Keratinocyte (primary cell): ENCODE data around the gene SDHAF4. TPM values are rescaled to one million over a fixed set of nuclear protein-coding genes. Genes with fewer than 3 reads are reported as not detected.

Experiments used
- DNase-seq: peaks from one replicate; pipeline ENCODE4 v3.0.0-alpha.2; 2011; ENCODE audit warnings: low read depth, missing footprints, low spot score
- FAIRE-seq: peaks from 2 replicates; lab custom pipeline; 2011; peaks lifted over from hg19 to GRCh38; lab: Jason Lieb, UNC
- H2AFZ ChIP-seq: 2 replicates; pipeline ENCODE4 v1.6.0; 2012; ENCODE audit warnings: low read length, control low read depth, inconsistent platforms; ENCODE audit not compliant: control insufficient read depth
- H3K27ac ChIP-seq: 2 replicates; pipeline ENCODE4 v1.5.1; 2011; ENCODE audit warnings: low read length; ENCODE audit not compliant: control insufficient read depth, insufficient read depth
- H3K27me3 ChIP-seq: 3 replicates; pipeline ENCODE4 v1.6.0; 2011; ENCODE audit warnings: low read length; ENCODE audit not compliant: control insufficient read depth, insufficient read depth; ENCODE audit errors: extremely low read depth
- H3K36me3 ChIP-seq, 2 experiments: 2 replicates in 1 of 2; 3 replicates in 1 of 2; pipeline ENCODE4 v1.5.1; 2011; ENCODE audit warnings: low read length in 2 of 2, mild to moderate bottlenecking in 1 of 2; ENCODE audit not compliant: control insufficient read depth in 2 of 2, insufficient read depth in 2 of 2; ENCODE audit errors: extremely low read depth in 1 of 2
- H3K4me1 ChIP-seq: 3 replicates; pipeline ENCODE4 v1.5.1; 2011; ENCODE audit warnings: low read length; ENCODE audit not compliant: control insufficient read depth, insufficient read depth; ENCODE audit errors: extremely low read depth
- H3K4me2 ChIP-seq: 3 replicates; pipeline ENCODE4 v1.6.0; 2011; ENCODE audit warnings: low read depth, low read length; ENCODE audit not compliant: control insufficient read depth, insufficient read depth; ENCODE audit errors: extremely low read depth
- H3K4me3 ChIP-seq, 3 experiments: fragments of 200-600 bp in 1 of 3; sonication (generic) in 1 of 3; 2 replicates in 2 of 3; 3 replicates in 1 of 3; pipeline ENCODE4 v1.5.1; 2011 to 2016; ENCODE audit warnings: low read length in 3 of 3, mild to moderate bottlenecking in 3 of 3, control low read depth in 2 of 3, inconsistent platforms in 1 of 3, low read depth in 1 of 3, mixed read lengths in 1 of 3, mixed run types in 1 of 3, moderate library complexity in 1 of 3; ENCODE audit not compliant: control insufficient read depth in 2 of 3, insufficient read depth in 2 of 3; ENCODE audit errors: extremely low read depth in 1 of 3
- H3K79me2 ChIP-seq: 2 replicates; pipeline ENCODE4 v1.6.0; 2012; ENCODE audit warnings: low read length; ENCODE audit not compliant: control insufficient read depth, insufficient read depth
- H3K9ac ChIP-seq: 3 replicates; pipeline ENCODE4 v1.6.0; 2011; ENCODE audit warnings: low read length; ENCODE audit not compliant: control insufficient read depth, insufficient read depth; ENCODE audit errors: extremely low read depth
- H3K9me1 ChIP-seq: 3 replicates; pipeline ENCODE4 v1.6.0; 2011; ENCODE audit warnings: low read length; ENCODE audit not compliant: control insufficient read depth, insufficient read depth; ENCODE audit errors: extremely low read depth
- H3K9me3 ChIP-seq: 2 replicates; pipeline ENCODE4 v1.5.1; 2012; ENCODE audit warnings: low read depth, low read length; ENCODE audit not compliant: control insufficient read depth
- H4K20me1 ChIP-seq: 3 replicates; pipeline ENCODE4 v1.6.0; 2011; ENCODE audit warnings: low read length; ENCODE audit not compliant: control insufficient read depth, insufficient read depth; ENCODE audit errors: extremely low read depth
- EZH2 ChIP-seq: IDR thresholded peaks from one replicate; pipeline ENCODE4 v1.6.1; 2012; ENCODE audit warnings: inconsistent platforms, mild to moderate bottlenecking, low read length, moderate library complexity
- dilution Hi-C: fragments of 300-500 bp; cut with MboI; formaldehyde crosslinking; loops from one replicate; pipeline ENCODE4 v1.7.0; 2020; ENCODE audit warnings: low sequenced_read_pairs; ENCODE audit not compliant: extremely low pct_ligation_motif_present
- polyA plus RNA-seq, 5 experiments: library from polyadenylated mRNA; depleted of rRNA in 3 of 5; stranded (reverse) in 3 of 5; stranded (forward) in 1 of 5; unstranded in 1 of 5; fragments of >200 nt; gene quantifications; 1 replicate in 1 of 5; 2 replicates in 3 of 5; 3 replicates in 1 of 5; pipeline versions ENCODE4 v1.2.1 to v1.2.3, GENCODE V29; 2011 to 2012; ENCODE audit warnings: missing spikeins in 2 of 5, low read depth in 1 of 5, low replicate concordance in 1 of 5
- TF ChIP-seq, protein P1 (sequence below), 3 experiments: IDR thresholded peaks in 1 of 3; conservative IDR thresholded peaks in 1 of 3; optimal IDR thresholded peaks in 1 of 3; 2 replicates in 2 of 3; 3 replicates in 1 of 3; pipeline versions ENCODE3 to v1.5.1; 2011; ENCODE audit warnings: low read length in 3 of 3, mild to moderate bottlenecking in 3 of 3, moderate library complexity in 2 of 3, control low read depth in 1 of 3, inconsistent platforms in 1 of 3; ENCODE audit not compliant: insufficient read depth in 2 of 3; ENCODE audit errors: extremely low read depth in 1 of 3

The SDHAF4 gene
- polyA plus RNA-seq, 1 donor (not counting 4 experiments of a cell fraction or from before 2014, with no cell fraction given): 12.7 TPM

DNA sequence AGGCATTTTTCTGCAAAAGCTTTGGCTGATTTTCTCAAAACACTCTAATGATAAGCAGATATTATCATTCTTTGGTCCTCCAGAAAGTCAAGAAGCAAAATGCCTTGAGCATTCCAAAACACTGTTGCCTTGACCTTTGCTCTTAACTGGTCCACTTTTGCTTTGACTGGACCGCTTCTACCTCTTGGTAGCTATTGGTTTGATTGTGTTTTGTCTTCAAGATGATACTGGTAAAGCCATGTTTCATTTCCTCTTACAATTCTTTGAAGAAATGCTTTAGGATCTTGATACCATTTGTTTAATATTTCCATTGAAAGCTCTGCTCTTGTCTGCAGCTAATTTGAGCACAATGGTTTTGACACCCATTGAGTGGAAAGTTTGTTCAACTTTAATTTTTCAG lies 35.6 kb upstream of the SDHAF4 start:
- Histone ChIP-seq H3K79me2 (no peaks in the 10 kb centered on the region), H4K20me1 (no peaks in the 10 kb centered on the region), H3K4me2 (no peak overlapping the region), H3K4me3 (no peak overlapping the region), H3K4me1 (no peaks in the 10 kb centered on the region), H3K36me3 (peaks cover 0 to 3% of the 10 kb centered on the region in 2 experiments), H3K27ac (no peak overlapping the region), H3K9me1 (no peaks in the 10 kb centered on the region), H3K9ac (no peak overlapping the region), H3K27me3 (no peaks in the 10 kb centered on the region), H3K9me3 (no peaks in the 10 kb centered on the region), H2AFZ (no peak overlapping the region)
- TF ChIP-seq, protein P1, sequence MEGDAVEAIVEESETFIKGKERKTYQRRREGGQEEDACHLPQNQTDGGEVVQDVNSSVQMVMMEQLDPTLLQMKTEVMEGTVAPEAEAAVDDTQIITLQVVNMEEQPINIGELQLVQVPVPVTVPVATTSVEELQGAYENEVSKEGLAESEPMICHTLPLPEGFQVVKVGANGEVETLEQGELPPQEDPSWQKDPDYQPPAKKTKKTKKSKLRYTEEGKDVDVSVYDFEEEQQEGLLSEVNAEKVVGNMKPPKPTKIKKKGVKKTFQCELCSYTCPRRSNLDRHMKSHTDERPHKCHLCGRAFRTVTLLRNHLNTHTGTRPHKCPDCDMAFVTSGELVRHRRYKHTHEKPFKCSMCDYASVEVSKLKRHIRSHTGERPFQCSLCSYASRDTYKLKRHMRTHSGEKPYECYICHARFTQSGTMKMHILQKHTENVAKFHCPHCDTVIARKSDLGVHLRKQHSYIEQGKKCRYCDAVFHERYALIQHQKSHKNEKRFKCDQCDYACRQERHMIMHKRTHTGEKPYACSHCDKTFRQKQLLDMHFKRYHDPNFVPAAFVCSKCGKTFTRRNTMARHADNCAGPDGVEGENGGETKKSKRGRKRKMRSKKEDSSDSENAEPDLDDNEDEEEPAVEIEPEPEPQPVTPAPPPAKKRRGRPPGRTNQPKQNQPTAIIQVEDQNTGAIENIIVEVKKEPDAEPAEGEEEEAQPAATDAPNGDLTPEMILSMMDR (optimal IDR thresholded peaks at IDR 0.05 in 1 of 3, IDR thresholded peaks at IDR 0.05 in 1 of 3, conservative IDR thresholded peaks at IDR 0.05 in 1 of 3; ENCODE audit: extremely low read depth in 1 of 3, insufficient read depth in 2 of 3, low read length in 3 of 3): no peak
- no peak for TF ChIP-seq EZH2
- dilution Hi-C loops: no loop called here
- DNase-seq (no peak), FAIRE-seq (no peak)

DNA sequence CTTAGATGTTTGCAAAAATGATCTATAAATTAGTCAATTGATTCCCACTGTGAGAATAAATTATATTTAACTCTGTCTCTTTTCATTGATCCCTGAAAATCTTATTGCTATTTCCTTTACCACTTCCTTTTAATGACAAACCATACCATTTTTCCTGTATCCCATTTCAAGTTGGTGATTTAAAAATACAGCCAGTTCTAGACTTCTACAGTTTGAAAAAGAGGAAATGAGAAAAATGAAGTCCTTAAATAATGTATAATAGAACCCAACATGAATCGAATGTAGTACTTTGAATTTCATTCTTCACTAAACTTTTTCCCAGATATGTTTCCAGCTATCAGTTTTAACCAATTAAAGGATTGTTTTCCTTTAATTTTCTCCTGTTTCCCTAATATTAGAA lies 29.5 kb upstream of the SDHAF4 start:
- dilution Hi-C loops: no loop called here
- no peaks in the 10 kb centered on the region for H3K9me3 ChIP-seq
- no peaks in the 10 kb centered on the region for H4K20me1 ChIP-seq
- H3K36me3 ChIP-seq: peaks cover 0 to 3% of the 10 kb centered on the region in 2 experiments
- H3K27ac ChIP-seq: no peak overlapping the region
- no peak for TF ChIP-seq EZH2
- TF ChIP-seq, protein P1 (optimal IDR thresholded peaks at IDR 0.05 in 1 of 3, IDR thresholded peaks at IDR 0.05 in 1 of 3, conservative IDR thresholded peaks at IDR 0.05 in 1 of 3; ENCODE audit: extremely low read depth in 1 of 3, insufficient read depth in 2 of 3, low read length in 3 of 3): no peak
- H3K27me3 ChIP-seq: no peaks in the 10 kb centered on the region
- H3K4me3 ChIP-seq: no peak overlapping the region
- no peak for FAIRE-seq
- H3K4me1 ChIP-seq: no peaks in the 10 kb centered on the region
- no peak overlapping the region for H2AFZ ChIP-seq
- DNase-seq: no peak
- H3K9me1 ChIP-seq: no peaks in the 10 kb centered on the region
- H3K79me2 ChIP-seq: no peaks in the 10 kb centered on the region
- H3K4me2 ChIP-seq: no peak overlapping the region
- no peak overlapping the region for H3K9ac ChIP-seq
